H9 (cell line): ENCODE results near the gene CLCNKA. TPM values are rescaled to one million over a fixed set of nuclear protein-coding genes. Genes with fewer than 3 reads are reported as not detected.

Source experiments
- DNase-seq: peaks from one replicate; pipeline ENCODE4 v3.0.0-alpha.2; 2017
- H2AFZ ChIP-seq: one replicate; pipeline ENCODE4 v1.6.1; 2013; ENCODE audit warnings: mild to moderate bottlenecking, low read length, control low read depth, moderate library complexity
- H2AK5ac ChIP-seq: 2 replicates; pipeline ENCODE4 v1.6.1; 2013; ENCODE audit warnings: low read length, control low read depth, mixed read lengths; ENCODE audit not compliant: insufficient read length
- H2BK120ac ChIP-seq: one replicate; pipeline ENCODE4 v1.6.1; 2013; ENCODE audit warnings: low read depth, mild to moderate bottlenecking, low read length, control low read depth, inconsistent platforms; ENCODE audit not compliant: poor library complexity, severe bottlenecking
- H2BK12ac ChIP-seq: 2 replicates; pipeline ENCODE4 v1.6.1; 2013; ENCODE audit warnings: low read length, control low read depth, mixed read lengths, low read depth; ENCODE audit not compliant: insufficient read length
- H2BK15ac ChIP-seq: 2 replicates; pipeline ENCODE4 v1.6.1; 2013; ENCODE audit warnings: low read depth, low read length, control low read depth
- H2BK20ac ChIP-seq: one replicate; pipeline ENCODE4 v1.6.1; 2013; ENCODE audit warnings: low read depth, mild to moderate bottlenecking, low read length, control low read depth, inconsistent platforms; ENCODE audit not compliant: poor library complexity, severe bottlenecking
- H2BK5ac ChIP-seq: 2 replicates; pipeline ENCODE4 v1.6.1; 2013; ENCODE audit warnings: low read length, control low read depth, mixed read lengths; ENCODE audit not compliant: insufficient read length
- H3K14ac ChIP-seq: 2 replicates; pipeline ENCODE4 v1.6.1; 2013; ENCODE audit warnings: low read length, control low read depth; ENCODE audit not compliant: insufficient read depth
- H3K18ac ChIP-seq: 2 replicates; pipeline ENCODE4 v1.6.1; 2013; ENCODE audit warnings: low read depth, mild to moderate bottlenecking, mixed read lengths, low read length, control low read depth; ENCODE audit not compliant: insufficient read length
- H3K23ac ChIP-seq: 2 replicates; pipeline ENCODE4 v1.6.1; 2013; ENCODE audit warnings: low read length, control low read depth, mixed read lengths, low read depth; ENCODE audit not compliant: insufficient read length
- H3K23me2 ChIP-seq: 2 replicates; pipeline ENCODE4 v1.6.1; 2013; ENCODE audit warnings: low read depth, mild to moderate bottlenecking, mixed read lengths, low read length, control low read depth; ENCODE audit not compliant: insufficient read length, poor library complexity, severe bottlenecking
- H3K27ac ChIP-seq: 2 replicates; pipeline ENCODE4 v1.5.1; 2013; ENCODE audit warnings: low read length, control low read depth, mixed read lengths, low read depth; ENCODE audit not compliant: insufficient read length
- H3K27me3 ChIP-seq: 2 replicates; pipeline ENCODE4 v1.6.1; 2013; ENCODE audit warnings: low read length, control low read depth, inconsistent platforms; ENCODE audit not compliant: insufficient read depth
- H3K4ac ChIP-seq: 2 replicates; pipeline ENCODE4 v1.6.1; 2013; ENCODE audit warnings: low read depth, mild to moderate bottlenecking, control low read depth, inconsistent platforms, low read length, moderate library complexity
- H3K4me1 ChIP-seq: 2 replicates; pipeline ENCODE4 v1.6.1; 2013; ENCODE audit warnings: low read length, control low read depth, inconsistent platforms; ENCODE audit not compliant: insufficient read depth
- H3K4me2 ChIP-seq: 2 replicates; pipeline ENCODE4 v1.6.1; 2013; ENCODE audit warnings: low read length, control low read depth, mixed read lengths; ENCODE audit not compliant: insufficient read length, insufficient read depth
- H3K56ac ChIP-seq: 2 replicates; pipeline ENCODE4 v1.6.1; 2013; ENCODE audit warnings: low read depth, mild to moderate bottlenecking, mixed read lengths, low read length, control low read depth; ENCODE audit not compliant: insufficient read length
- H3K79me1 ChIP-seq: 2 replicates; pipeline ENCODE4 v1.6.1; 2013; ENCODE audit warnings: low read depth, mild to moderate bottlenecking, moderate library complexity, low read length, control low read depth, inconsistent platforms; ENCODE audit not compliant: insufficient read depth, poor library complexity, severe bottlenecking
- H3K79me2 ChIP-seq: 2 replicates; pipeline ENCODE4 v1.6.1; 2013; ENCODE audit warnings: low read length, control low read depth, inconsistent platforms; ENCODE audit not compliant: insufficient read depth
- H3K9ac ChIP-seq: 2 replicates; pipeline ENCODE4 v1.6.1; 2013; ENCODE audit warnings: low read length, control low read depth, mixed read lengths; ENCODE audit not compliant: insufficient read length; ENCODE audit errors: extremely low read depth
- H3K9me3 ChIP-seq: one replicate; pipeline ENCODE4 v1.6.1; 2013; ENCODE audit warnings: low read depth, low read length, inconsistent platforms; ENCODE audit not compliant: control insufficient read depth
- H3T11ph ChIP-seq: one replicate; pipeline ENCODE4 v1.6.1; 2013; ENCODE audit warnings: mild to moderate bottlenecking, low read length, control low read depth, inconsistent platforms
- H4K20me1 ChIP-seq: one replicate; pipeline ENCODE4 v1.6.1; 2013; ENCODE audit not compliant: control insufficient read depth, insufficient read length, insufficient read depth
- H4K5ac ChIP-seq: 2 replicates; pipeline ENCODE4 v1.6.1; 2013; ENCODE audit warnings: low read depth, mild to moderate bottlenecking, mixed read lengths, low read length, control low read depth; ENCODE audit not compliant: insufficient read length
- H4K8ac ChIP-seq: replicated peaks from 2 replicates; pipeline ENCODE4 v1.6.1; 2013; ENCODE audit warnings: low read length, control low read depth, mixed read lengths, low read depth; ENCODE audit not compliant: insufficient read length
- H4K91ac ChIP-seq: 2 replicates; pipeline ENCODE4 v1.6.1; 2013; ENCODE audit warnings: low read depth, mild to moderate bottlenecking, moderate library complexity, mixed read lengths, low read length, control low read depth; ENCODE audit not compliant: insufficient read length
- H3K27ac Mint-ChIP-seq, 3 experiments: 2 replicates in 2 of 3; 3 replicates in 1 of 3; pipeline ENCODE4 v1.8.0; 2020 to 2021; ENCODE audit warnings: mixed read lengths in 3 of 3, mild to moderate bottlenecking in 1 of 3, moderate library complexity in 1 of 3
- H3K27me3 Mint-ChIP-seq: 2 replicates; pipeline ENCODE4 v1.8.0; 2021; ENCODE audit warnings: low read depth, mild to moderate bottlenecking, moderate library complexity, mixed read lengths
- H3K36me3 Mint-ChIP-seq, 3 experiments: 2 replicates in 2 of 3; 3 replicates in 1 of 3; pipeline ENCODE4 v1.8.0; 2020 to 2021; ENCODE audit warnings: low read depth in 3 of 3, mixed read lengths in 3 of 3; ENCODE audit not compliant: insufficient read depth in 1 of 3
- H3K4me1 Mint-ChIP-seq, 2 experiments: 2 replicates each; pipeline ENCODE4 v1.8.0; 2020; ENCODE audit warnings: mixed read lengths in 2 of 2
- H3K4me3 Mint-ChIP-seq, 2 experiments: 2 replicates in 1 of 2; 3 replicates in 1 of 2; pipeline ENCODE4 v1.8.0; 2020 to 2021; ENCODE audit warnings: mild to moderate bottlenecking in 2 of 2, mixed read lengths in 2 of 2, moderate library complexity in 1 of 2
- H3K9me3 Mint-ChIP-seq, 2 experiments: 2 replicates in 1 of 2; 3 replicates in 1 of 2; pipeline ENCODE4 v1.8.0; 2020; ENCODE audit warnings: mild to moderate bottlenecking in 2 of 2, mixed read lengths in 2 of 2, moderate library complexity in 1 of 2
- WGBS: extraction: QIAGEN DNeasy Blood & Tissue Kit; methylation state at CpG from one replicate; pipeline ENCODE4 v1.1.7; 2013; ENCODE audit warnings: missing lambda C conversion rate, low lambda C conversion rate, mixed read lengths; ENCODE audit not compliant: insufficient read length; ENCODE audit errors: extremely low coverage; 5-methylcytosine and 5-hydroxymethylcytosine counted together
- total RNA-seq: library from RNA; stranded (reverse); gene quantifications from 2 replicates; pipeline ENCODE4 v1.2.1, GENCODE V29; 2021
- TF ChIP-seq, protein P1 (sequence below): fragments of 200-600 bp; sonication (generic); conservative IDR thresholded peaks from 3 replicates; pipeline ENCODE4 v1.8.0; 2021; ENCODE audit warnings: antibody characterized with exemption, mild to moderate bottlenecking

Gene CLCNKA
- total RNA-seq, 1 experiment from 2014 or later = 0.98 TPM

DNA sequence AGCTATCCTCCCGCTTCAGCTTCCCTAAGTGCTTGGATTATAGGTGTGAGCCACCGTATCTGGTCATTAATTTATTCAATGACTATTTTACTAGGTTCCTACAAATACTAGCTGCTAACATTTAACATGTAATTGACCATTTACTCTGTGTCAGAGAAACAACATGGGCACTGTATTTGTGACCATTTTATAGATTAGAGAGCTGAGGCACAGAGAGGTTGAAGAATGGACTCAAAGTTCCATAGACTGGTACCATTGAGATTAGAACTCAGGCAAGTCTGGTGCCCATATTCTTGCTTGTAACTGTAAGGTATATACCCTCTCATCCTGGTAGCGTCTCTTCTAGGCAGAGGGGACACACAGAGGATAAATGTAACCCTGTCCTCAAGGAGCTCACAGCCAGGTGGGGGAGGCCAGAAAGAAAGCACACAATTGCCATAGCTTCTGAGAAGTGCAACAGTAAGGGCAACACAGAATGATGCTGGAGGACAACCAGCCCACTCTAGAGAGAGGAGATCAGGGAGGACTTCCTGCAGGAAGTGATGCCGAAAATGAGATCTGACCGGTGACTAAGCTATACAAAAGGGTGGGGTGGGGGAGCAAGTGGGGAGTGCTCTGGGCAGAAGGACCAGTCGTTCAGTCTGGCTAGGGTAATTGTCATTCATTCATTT is 14.0 kb upstream of the CLCNKA start:
- no peak overlapping the region for H4K5ac ChIP-seq
- Mint-ChIP-seq H3K27me3 (peaks cover 18% of the 10 kb centered on the region), H3K9me3 (no peaks in the 10 kb centered on the region), H3K27ac (no peak overlapping the region), H3K4me1 (peaks cover 13 to 17% of the 10 kb centered on the region in 2 experiments; a peak in 3 of 4 replicates), H3K4me3 (no peak overlapping the region), H3K36me3 (no peaks in the 10 kb centered on the region)
- H3K27me3 ChIP-seq = no peaks in the 10 kb centered on the region
- H3K14ac ChIP-seq = no peak overlapping the region
- no peak overlapping the region for H2BK120ac ChIP-seq
- no peaks in the 10 kb centered on the region for H3K79me2 ChIP-seq
- H2BK12ac ChIP-seq = no peak overlapping the region
- DNase-seq = no peak
- H2BK20ac ChIP-seq = no peak overlapping the region
- H3K9ac ChIP-seq = no peak overlapping the region
- H3K79me1 ChIP-seq = no peaks in the 10 kb centered on the region
- H3K56ac ChIP-seq = no peak overlapping the region
- H4K8ac ChIP-seq = no peak overlapping the region
- no peak overlapping the region for H2AK5ac ChIP-seq
- no peak overlapping the region for H3K4me2 ChIP-seq
- H3T11ph ChIP-seq = no peak overlapping the region
- H3K18ac ChIP-seq = no peak overlapping the region
- H2BK15ac ChIP-seq = no peak overlapping the region
- TF ChIP-seq, protein P1, sequence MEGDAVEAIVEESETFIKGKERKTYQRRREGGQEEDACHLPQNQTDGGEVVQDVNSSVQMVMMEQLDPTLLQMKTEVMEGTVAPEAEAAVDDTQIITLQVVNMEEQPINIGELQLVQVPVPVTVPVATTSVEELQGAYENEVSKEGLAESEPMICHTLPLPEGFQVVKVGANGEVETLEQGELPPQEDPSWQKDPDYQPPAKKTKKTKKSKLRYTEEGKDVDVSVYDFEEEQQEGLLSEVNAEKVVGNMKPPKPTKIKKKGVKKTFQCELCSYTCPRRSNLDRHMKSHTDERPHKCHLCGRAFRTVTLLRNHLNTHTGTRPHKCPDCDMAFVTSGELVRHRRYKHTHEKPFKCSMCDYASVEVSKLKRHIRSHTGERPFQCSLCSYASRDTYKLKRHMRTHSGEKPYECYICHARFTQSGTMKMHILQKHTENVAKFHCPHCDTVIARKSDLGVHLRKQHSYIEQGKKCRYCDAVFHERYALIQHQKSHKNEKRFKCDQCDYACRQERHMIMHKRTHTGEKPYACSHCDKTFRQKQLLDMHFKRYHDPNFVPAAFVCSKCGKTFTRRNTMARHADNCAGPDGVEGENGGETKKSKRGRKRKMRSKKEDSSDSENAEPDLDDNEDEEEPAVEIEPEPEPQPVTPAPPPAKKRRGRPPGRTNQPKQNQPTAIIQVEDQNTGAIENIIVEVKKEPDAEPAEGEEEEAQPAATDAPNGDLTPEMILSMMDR = no peak
- no peaks in the 10 kb centered on the region for H4K20me1 ChIP-seq
- H3K4ac ChIP-seq = no peak overlapping the region
- H4K91ac ChIP-seq = no peak overlapping the region
- no peak overlapping the region for H2AFZ ChIP-seq
- H3K9me3 ChIP-seq = no peaks in the 10 kb centered on the region
- no peak overlapping the region for H3K27ac ChIP-seq
- H2BK5ac ChIP-seq = no peak overlapping the region
- H3K23ac ChIP-seq = no peak overlapping the region
- H3K23me2 ChIP-seq = no peaks in the 10 kb centered on the region
- H3K4me1 ChIP-seq = peaks cover 4% of the 10 kb centered on the region; the same call in 1 of the 2 replicates
- no CpG with 5 or more reads among the region's 6 CpGs for WGBS
